OCI-LY7 (cell line): ENCODE results near the gene PPP1R27.

ENCODE experiments used
- CTCF ChIP-seq: fragments of 200-600 bp; sonication (generic); conservative IDR thresholded peaks from 2 replicates; pipeline ENCODE4 v1.5.1; 2014; ENCODE audit warnings: mild to moderate bottlenecking, antibody characterized with exemption, low read length, moderate library complexity, mixed read lengths
- EZH2phosphoT487 ChIP-seq: fragments of 200-600 bp; sonication (generic); IDR thresholded peaks from 2 replicates; pipeline ENCODE4 v1.6.1; 2018; ENCODE audit warnings: low read depth, borderline replicate concordance, mild to moderate bottlenecking, mixed run types, antibody characterized with exemption, low read length, moderate library complexity, mixed read lengths

GRCh38 chr17:81867170-81867990 is 32.5 kb upstream of the PPP1R27 start:
- TF ChIP-seq CTCF, result no peak
- no peak for TF ChIP-seq EZH2phosphoT487
